Endodermal cell (in vitro differentiated cells): Measurements from ENCODE around the gene BTBD2. TPM values are rescaled to one million over a fixed set of nuclear protein-coding genes. Genes with fewer than 3 reads are reported as not detected.

ENCODE experiments used
- DNase-seq: peaks from one replicate; pipeline ENCODE4 v3.0.0-alpha.2; 2017
- H3K27ac ChIP-seq: 2 replicates; pipeline ENCODE4 v1.5.1; 2013; ENCODE audit warnings: mild to moderate bottlenecking, low read depth, low read length, moderate library complexity
- H3K27me3 ChIP-seq: 2 replicates; pipeline ENCODE4 v1.6.1; 2013; ENCODE audit warnings: mild to moderate bottlenecking, low read length, moderate library complexity; ENCODE audit not compliant: insufficient read depth, control insufficient read depth, poor library complexity, severe bottlenecking
- H3K36me3 ChIP-seq: 2 replicates; pipeline ENCODE4 v1.7.0; 2013; ENCODE audit warnings: mild to moderate bottlenecking, low read length, moderate library complexity; ENCODE audit not compliant: control insufficient read depth, insufficient read depth
- H3K4me1 ChIP-seq: one replicate; pipeline ENCODE4 v1.7.0; 2013; ENCODE audit warnings: low read length; ENCODE audit not compliant: control insufficient read depth, insufficient read depth
- H3K4me3 ChIP-seq: 2 replicates; pipeline ENCODE4 v1.5.1; 2013; ENCODE audit warnings: mild to moderate bottlenecking, low read length, moderate library complexity
- H3K9ac ChIP-seq: 2 replicates; pipeline ENCODE4 v1.6.1; 2013; ENCODE audit warnings: mild to moderate bottlenecking, low read length, moderate library complexity; ENCODE audit not compliant: poor library complexity, severe bottlenecking; ENCODE audit errors: extremely low read depth
- H3K9me3 ChIP-seq: 2 replicates; pipeline ENCODE4 v1.6.1; 2013; ENCODE audit warnings: mild to moderate bottlenecking, low read length, moderate library complexity; ENCODE audit not compliant: control insufficient read depth
- H3K27ac Mint-ChIP-seq: 2 replicates; pipeline ENCODE4 v1.8.0; 2020; ENCODE audit warnings: mixed read lengths
- H3K27me3 Mint-ChIP-seq: 2 replicates; pipeline ENCODE4 v1.8.0; 2021; ENCODE audit warnings: mild to moderate bottlenecking, mixed read lengths; ENCODE audit not compliant: insufficient read depth
- H3K36me3 Mint-ChIP-seq: 2 replicates; pipeline ENCODE4 v1.8.0; 2020; ENCODE audit warnings: low read depth, mixed read lengths
- H3K4me1 Mint-ChIP-seq: 2 replicates; pipeline ENCODE4 v1.8.0; 2020; ENCODE audit warnings: mixed read lengths
- H3K4me3 Mint-ChIP-seq: 2 replicates; pipeline ENCODE4 v1.8.0; 2020; ENCODE audit warnings: mild to moderate bottlenecking, moderate library complexity, mixed read lengths
- H3K9me3 Mint-ChIP-seq: 2 replicates; pipeline ENCODE4 v1.8.0; 2020; ENCODE audit warnings: mild to moderate bottlenecking, mixed read lengths
- WGBS, 2 experiments: methylation state at CpG; one replicate each; pipeline versions ENCODE4 v1.1.5 to v1.1.7; 2013; ENCODE audit warnings: missing lambda C conversion rate in 2 of 2, mixed read lengths in 1 of 2; ENCODE audit not compliant: insufficient coverage in 1 of 2, insufficient read length in 1 of 2; 5-methylcytosine and 5-hydroxymethylcytosine counted together
- total RNA-seq, 2 donors: library from RNA; stranded (reverse); fragmentation: NEBNext Ultra II Directional in 1 of 2; extraction: Animal tissue kit (Norgen Biotek cat#: 25700) in 1 of 2; gene quantifications; 2 replicates in 1 of 2; 3 replicates in 1 of 2; pipeline ENCODE4 v1.2.1, GENCODE V29; 2021
- TF ChIP-seq, protein P1 (sequence below): fragments of 200-600 bp; sonication (generic); conservative IDR thresholded peaks from 2 replicates; pipeline ENCODE4 v1.5.0; 2021; ENCODE audit warnings: antibody characterized with exemption, mild to moderate bottlenecking

BTBD2 gene
- total RNA-seq, 2 donors from 2014 or later = 107 to 112 TPM

DNA sequence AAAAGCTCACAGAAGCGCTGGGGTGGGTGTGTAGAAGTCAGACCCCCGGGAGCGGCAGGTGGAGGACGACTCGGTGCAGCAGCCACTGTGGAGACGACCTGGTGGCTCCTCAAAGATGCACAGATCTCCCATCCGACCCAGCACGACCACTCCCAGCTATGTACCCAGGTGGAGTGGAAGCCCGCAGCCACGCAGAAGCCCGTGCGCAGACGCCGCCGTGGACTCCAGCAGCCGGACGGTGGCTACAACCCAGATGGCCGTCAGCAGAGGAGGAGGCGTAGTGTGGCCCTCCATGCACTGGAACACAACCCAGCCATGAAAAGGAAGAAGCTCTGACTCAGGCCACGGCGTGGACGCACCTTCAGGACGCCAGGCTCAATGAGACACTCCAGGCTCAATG lies 52.8 kb downstream of the BTBD2 start:
- Mint-ChIP-seq H3K4me1 (no peaks in the 10 kb centered on the region), H3K27ac (no peak overlapping the region), H3K27me3 (no peaks in the 10 kb centered on the region), H3K4me3 (no peak overlapping the region), H3K36me3 (peaks cover 21% of the 10 kb centered on the region), H3K9me3 (no peaks in the 10 kb centered on the region)
- no peak for DNase-seq
- H3K27me3 ChIP-seq = no peaks in the 10 kb centered on the region
- H3K36me3 ChIP-seq = peaks cover 19% of the 10 kb centered on the region
- H3K4me3 ChIP-seq = no peak overlapping the region
- no peak overlapping the region for H3K9ac ChIP-seq
- TF ChIP-seq, protein P1, sequence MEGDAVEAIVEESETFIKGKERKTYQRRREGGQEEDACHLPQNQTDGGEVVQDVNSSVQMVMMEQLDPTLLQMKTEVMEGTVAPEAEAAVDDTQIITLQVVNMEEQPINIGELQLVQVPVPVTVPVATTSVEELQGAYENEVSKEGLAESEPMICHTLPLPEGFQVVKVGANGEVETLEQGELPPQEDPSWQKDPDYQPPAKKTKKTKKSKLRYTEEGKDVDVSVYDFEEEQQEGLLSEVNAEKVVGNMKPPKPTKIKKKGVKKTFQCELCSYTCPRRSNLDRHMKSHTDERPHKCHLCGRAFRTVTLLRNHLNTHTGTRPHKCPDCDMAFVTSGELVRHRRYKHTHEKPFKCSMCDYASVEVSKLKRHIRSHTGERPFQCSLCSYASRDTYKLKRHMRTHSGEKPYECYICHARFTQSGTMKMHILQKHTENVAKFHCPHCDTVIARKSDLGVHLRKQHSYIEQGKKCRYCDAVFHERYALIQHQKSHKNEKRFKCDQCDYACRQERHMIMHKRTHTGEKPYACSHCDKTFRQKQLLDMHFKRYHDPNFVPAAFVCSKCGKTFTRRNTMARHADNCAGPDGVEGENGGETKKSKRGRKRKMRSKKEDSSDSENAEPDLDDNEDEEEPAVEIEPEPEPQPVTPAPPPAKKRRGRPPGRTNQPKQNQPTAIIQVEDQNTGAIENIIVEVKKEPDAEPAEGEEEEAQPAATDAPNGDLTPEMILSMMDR = no peak
- WGBS, 2 experiments = 96 to 97% methylated on average over 22 to 23 of the region's 23 CpGs
- no peaks in the 10 kb centered on the region for H3K4me1 ChIP-seq
- no peak overlapping the region for H3K27ac ChIP-seq
- no peaks in the 10 kb centered on the region for H3K9me3 ChIP-seq

DNA sequence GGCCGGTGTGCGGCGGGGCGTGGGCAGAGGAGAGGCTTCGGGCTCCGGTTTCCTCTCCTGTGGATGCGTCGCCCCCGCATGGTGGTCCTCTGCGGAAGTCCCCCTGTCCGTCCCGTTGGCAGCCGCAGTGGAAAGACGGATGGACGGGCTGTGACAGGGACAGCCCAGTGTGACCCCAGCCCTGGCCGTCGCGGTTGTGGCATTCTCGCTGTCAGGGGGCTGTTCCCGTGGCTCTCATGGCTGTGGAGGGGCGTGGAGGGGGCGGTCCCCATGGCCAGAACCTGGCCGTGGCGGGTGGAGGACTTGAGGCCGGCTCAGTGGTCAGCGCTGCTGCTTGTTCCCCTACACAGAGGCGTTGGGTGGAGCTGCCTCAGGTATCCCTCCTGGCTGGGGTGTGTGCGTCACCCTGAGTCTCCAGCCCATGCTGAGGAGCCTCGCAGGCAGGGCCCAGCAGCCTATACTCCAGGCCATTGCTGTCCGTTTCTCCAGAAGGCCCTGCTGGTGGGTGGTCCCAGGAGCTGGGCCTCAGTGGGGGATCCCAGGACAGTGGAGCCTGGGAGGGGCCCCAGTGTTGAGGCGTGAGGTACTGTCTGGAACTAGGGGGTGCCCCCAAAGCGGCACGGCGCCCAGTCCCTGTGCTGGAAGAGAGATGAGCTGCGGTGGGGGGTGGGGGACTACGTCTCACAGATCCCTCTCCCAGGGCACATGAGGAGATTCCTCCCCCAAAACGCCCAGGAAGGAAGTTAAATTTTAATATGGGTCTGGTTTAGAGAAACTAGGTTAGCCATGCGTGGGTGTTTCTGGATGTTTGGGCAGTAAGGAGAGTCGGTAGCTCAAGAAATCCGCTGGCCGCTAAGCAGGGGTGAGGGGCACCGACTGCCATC lies 54.3 kb downstream of the BTBD2 start:
- Histone ChIP-seq H3K27me3 (no peaks in the 10 kb centered on the region), H3K9ac (no peak overlapping the region), H3K27ac (no peak overlapping the region), H3K36me3 (peaks cover 13% of the 10 kb centered on the region), H3K4me1 (no peaks in the 10 kb centered on the region), H3K4me3 (no peak overlapping the region), H3K9me3 (no peaks in the 10 kb centered on the region)
- H3K27me3 Mint-ChIP-seq = no peaks in the 10 kb centered on the region
- WGBS, 2 experiments = 95 to 96% methylated on average over 31 to 41 of the region's 42 CpGs
- peaks cover 21% of the 10 kb centered on the region for H3K36me3 Mint-ChIP-seq
- H3K27ac Mint-ChIP-seq = no peak overlapping the region
- H3K4me3 Mint-ChIP-seq = no peak overlapping the region
- no peak for DNase-seq
- TF ChIP-seq, protein P1 = no peak
- H3K9me3 Mint-ChIP-seq = no peaks in the 10 kb centered on the region
- H3K4me1 Mint-ChIP-seq = peaks cover 3% of the 10 kb centered on the region

DNA sequence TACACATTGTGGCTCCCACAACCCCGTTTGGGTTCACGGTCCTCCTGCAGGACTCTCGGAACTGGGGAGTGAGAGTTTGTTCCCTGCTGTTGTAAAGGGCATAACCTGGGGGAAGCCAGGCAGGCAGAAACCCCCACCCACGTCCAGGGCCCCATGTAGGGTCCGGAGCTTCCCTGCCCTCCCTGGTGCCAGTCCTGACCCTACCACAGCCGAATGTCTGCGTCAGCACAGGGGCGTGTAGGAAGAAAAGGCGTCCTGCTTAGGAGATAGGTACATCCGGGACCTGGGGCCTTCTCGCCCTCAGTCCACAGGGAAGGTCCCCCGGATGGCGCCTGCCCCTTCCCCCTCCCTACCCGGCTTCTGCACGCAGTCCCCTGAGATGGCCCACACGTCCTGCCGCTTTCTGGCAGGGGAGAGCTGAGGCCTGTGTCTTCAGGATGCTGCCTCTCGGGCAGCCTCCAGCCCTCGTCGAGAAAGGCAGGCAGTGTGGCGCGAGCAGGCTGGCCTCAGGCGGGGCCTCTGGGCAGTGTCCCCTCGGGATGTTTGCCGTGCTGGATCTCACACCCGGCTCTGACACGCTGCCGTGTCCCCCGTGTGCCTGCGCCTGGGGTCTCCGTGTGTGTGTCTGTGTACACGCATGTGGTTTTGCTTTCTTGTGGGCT lies 55.5 kb downstream of the BTBD2 start:
- no peaks in the 10 kb centered on the region for H3K4me1 ChIP-seq
- peaks cover 11% of the 10 kb centered on the region for H3K36me3 ChIP-seq
- H3K9me3 ChIP-seq = no peaks in the 10 kb centered on the region
- no peak for DNase-seq
- H3K27me3 ChIP-seq = no peaks in the 10 kb centered on the region
- Mint-ChIP-seq H3K9me3 (no peaks in the 10 kb centered on the region), H3K27ac (no peak overlapping the region), H3K27me3 (no peaks in the 10 kb centered on the region), H3K36me3 (peaks cover 21% of the 10 kb centered on the region), H3K4me3 (no peak overlapping the region), H3K4me1 (peaks cover 4% of the 10 kb centered on the region)
- 96 to 99% methylated on average over 18 to 32 of the region's 32 CpGs for WGBS, 2 experiments
- no peak overlapping the region for H3K4me3 ChIP-seq
- no peak overlapping the region for H3K27ac ChIP-seq
- H3K9ac ChIP-seq = no peak overlapping the region
- TF ChIP-seq, protein P1 = no peak
